Astrocyte (in vitro differentiated cells and primary cell): ENCODE results near the gene RTF1. TPM values are rescaled to one million over a fixed set of nuclear protein-coding genes. Genes with fewer than 3 reads are reported as not detected.

Source experiments
- DNase-seq: peaks from one replicate; pipeline ENCODE4 v3.0.0-alpha.2; 2010; ENCODE audit warnings: low read depth
- FAIRE-seq: peaks from 2 replicates; lab custom pipeline; 2011; peaks lifted over from hg19 to GRCh38; lab: Jason Lieb, UNC
- H2AFZ ChIP-seq: 2 replicates; pipeline ENCODE4 v1.6.0; 2012; ENCODE audit warnings: low read depth, low read length, inconsistent platforms
- H3K27ac ChIP-seq: 2 replicates; pipeline ENCODE4 v1.5.1; 2011; ENCODE audit warnings: low read depth, low read length, inconsistent platforms
- H3K27me3 ChIP-seq: 2 replicates; pipeline ENCODE4 v1.6.0; 2011; ENCODE audit warnings: low read length, inconsistent platforms; ENCODE audit not compliant: insufficient read depth
- H3K36me3 ChIP-seq: 2 replicates; pipeline ENCODE4 v1.5.1; 2011; ENCODE audit warnings: low read length, inconsistent platforms; ENCODE audit not compliant: insufficient read depth
- H3K4me1 ChIP-seq: 2 replicates; pipeline ENCODE4 v1.5.1; 2011; ENCODE audit warnings: low read length, inconsistent platforms; ENCODE audit not compliant: insufficient read depth
- H3K4me2 ChIP-seq: 2 replicates; pipeline ENCODE4 v1.6.0; 2012; ENCODE audit warnings: low read length, inconsistent platforms
- H3K4me3 ChIP-seq: 2 replicates; pipeline ENCODE4 v1.5.1; 2011; ENCODE audit warnings: low read depth, mild to moderate bottlenecking, low read length, inconsistent platforms; ENCODE audit not compliant: insufficient read depth
- H3K79me2 ChIP-seq: 2 replicates; pipeline ENCODE4 v1.6.0; 2012; ENCODE audit warnings: mild to moderate bottlenecking, low read length, inconsistent platforms; ENCODE audit not compliant: insufficient read depth
- H3K9ac ChIP-seq: 2 replicates; pipeline ENCODE4 v1.6.0; 2012; ENCODE audit warnings: mild to moderate bottlenecking, low read length, inconsistent platforms
- H3K9me3 ChIP-seq: 2 replicates; pipeline ENCODE4 v1.5.1; 2012; ENCODE audit warnings: low read depth, mild to moderate bottlenecking, low read length, inconsistent platforms; ENCODE audit not compliant: insufficient read depth
- H4K20me1 ChIP-seq: 2 replicates; pipeline ENCODE4 v1.6.0; 2012; ENCODE audit warnings: low read length, inconsistent platforms; ENCODE audit not compliant: insufficient read depth
- H3K27ac Mint-ChIP-seq: one replicate; pipeline ENCODE4 v1.8.0; 2021; ENCODE audit warnings: mild to moderate bottlenecking, mixed read lengths; ENCODE audit not compliant: unreplicated experiment
- H3K27me3 Mint-ChIP-seq: one replicate; pipeline ENCODE4 v1.8.0; 2021; ENCODE audit warnings: low read depth, mixed read lengths; ENCODE audit not compliant: unreplicated experiment
- H3K36me3 Mint-ChIP-seq: one replicate; pipeline ENCODE4 v1.8.0; 2021; ENCODE audit warnings: low read depth, mixed read lengths; ENCODE audit not compliant: unreplicated experiment
- H3K4me1 Mint-ChIP-seq: one replicate; pipeline ENCODE4 v1.8.0; 2021; ENCODE audit warnings: low read depth, mixed read lengths; ENCODE audit not compliant: unreplicated experiment
- H3K4me3 Mint-ChIP-seq: one replicate; pipeline ENCODE4 v1.8.0; 2021; ENCODE audit warnings: mild to moderate bottlenecking, moderate library complexity, mixed read lengths; ENCODE audit not compliant: unreplicated experiment
- H3K9me3 Mint-ChIP-seq: one replicate; pipeline ENCODE4 v1.8.0; 2021; ENCODE audit warnings: mild to moderate bottlenecking, mixed read lengths; ENCODE audit not compliant: unreplicated experiment
- CTCF ChIP-seq: IDR thresholded peaks from 2 replicates; pipeline ENCODE4 v1.5.1; 2011; ENCODE audit warnings: low read depth, mild to moderate bottlenecking, inconsistent platforms, low read length, moderate library complexity; ENCODE audit not compliant: insufficient read depth
- EZH2 ChIP-seq: IDR thresholded peaks from 2 replicates; pipeline ENCODE4 v1.6.1; 2012; ENCODE audit warnings: mild to moderate bottlenecking, low read length, inconsistent platforms; ENCODE audit not compliant: insufficient read depth
- total RNA-seq: library from RNA; stranded (reverse); gene quantifications from 2 replicates; pipeline ENCODE4 v1.2.1, GENCODE V29; 2021

Gene RTF1
- total RNA-seq, 1 donor from 2014 or later: 42.0 TPM

- H3K9me3 Mint-ChIP-seq: no peaks in the 10 kb centered on the region
- Histone ChIP-seq H3K79me2 (no peaks in the 10 kb centered on the region), H3K9me3 (no peaks in the 10 kb centered on the region), H3K27me3 (peaks cover 37% of the 10 kb centered on the region), H3K4me1 (peaks cover 38% of the 10 kb centered on the region), H4K20me1 (no peaks in the 10 kb centered on the region), H3K36me3 (no peaks in the 10 kb centered on the region), H3K4me2 (peak overlapping the region; percentile 94), H3K4me3 (peak overlapping the region; percentile 62), H2AFZ (peak overlapping the region; percentile 42), H3K9ac (no peak overlapping the region), H3K27ac (no peak overlapping the region)
- no peak overlapping the region for H3K4me3 Mint-ChIP-seq
- TF ChIP-seq EZH2: no peak
- no peak for TF ChIP-seq CTCF
- FAIRE-seq (no peak), DNase-seq (no peak)
- H3K27ac Mint-ChIP-seq: no peak overlapping the region
- H3K4me1 Mint-ChIP-seq: peaks cover 17% of the 10 kb centered on the region
- peaks cover 5% of the 10 kb centered on the region for H3K36me3 Mint-ChIP-seq
- H3K27me3 Mint-ChIP-seq: peaks cover 41% of the 10 kb centered on the region
These were observed 77.0 kb downstream of the RTF1 start for GRCh38 chr15:41493902-41494189.

GRCh38 chr15:41494190-41494921, 77.5 kb downstream of the RTF1 start:
- FAIRE-seq: no peak
- TF ChIP-seq EZH2 (peak; percentile 88), CTCF (no peak)
- H3K27ac Mint-ChIP-seq: no peak overlapping the region

More at GRCh38 chr15:41494190-41494921, 77.5 kb downstream of the RTF1 start:
- Histone ChIP-seq H3K4me3 (peak overlapping the region; percentile 62), H3K27ac (no peak overlapping the region), H3K79me2 (no peaks in the 10 kb centered on the region), H4K20me1 (no peaks in the 10 kb centered on the region), H3K36me3 (no peaks in the 10 kb centered on the region), H3K4me2 (peak overlapping the region; percentile 94), H2AFZ (peak overlapping the region; percentile 42), H3K27me3 (peaks cover 42% of the 10 kb centered on the region), H3K9me3 (no peaks in the 10 kb centered on the region), H3K9ac (no peak overlapping the region), H3K4me1 (peaks cover 38% of the 10 kb centered on the region)
- DNase-seq: no peak
- no peaks in the 10 kb centered on the region for H3K9me3 Mint-ChIP-seq
- peaks cover 17% of the 10 kb centered on the region for H3K4me1 Mint-ChIP-seq
- H3K36me3 Mint-ChIP-seq: peaks cover 5% of the 10 kb centered on the region
- H3K27me3 Mint-ChIP-seq: peaks cover 46% of the 10 kb centered on the region
- H3K4me3 Mint-ChIP-seq: no peak overlapping the region
